K562 (cell line): ENCODE measurements around the gene CEP78. TPM values are rescaled to one million over a fixed set of nuclear protein-coding genes. Genes with fewer than 3 reads are reported as not detected.

Source experiments
- ATAC-seq: fragments of 200-7000 bp; cut with Tn5 transposase; 3 replicates; pipeline ENCODE4 v1.9.1; 2020; ENCODE audit warnings: moderate library complexity
- BruUV-seq: library from RNA; stranded (reverse); fragments of 400-500 nt; replicated peaks from 2 replicates; lab custom pipeline; 2021; lab: Mats Ljungman, UMichigan
- CTCF ChIA-PET: fragments of 300-600 bp; formaldehyde crosslinking; extraction: SDS; loops from one replicate; lab custom pipeline; 2021; ENCODE audit warnings: low intra/inter-chr PET ratio; lab: Yijun Ruan, JAX
- POLR2A ChIA-PET: fragments of 300-600, 350-650 bp; sonication (Branson Sonifier 250); formaldehyde crosslinking; extraction: SDS; loops from one replicate; lab custom pipeline; 2021; ENCODE audit warnings: antibody characterized with exemption, inconsistent platforms; lab: Yijun Ruan, JAX
- DNase-seq, 4 experiments: peaks; one replicate each; pipeline versions ENCODE4 v3.0.0 to v3.0.0-alpha.2; 2011 to 2018; ENCODE audit warnings: low spot score in 3 of 4, mixed read lengths in 3 of 4; ENCODE audit errors: extremely low read depth in 1 of 4
- FAIRE-seq: peaks from 2 replicates; lab custom pipeline; 2011; peaks lifted over from hg19 to GRCh38; lab: Jason Lieb, UNC
- H2AFZ ChIP-seq: 2 replicates; pipeline ENCODE4 v1.6.0; 2011; ENCODE audit warnings: low read depth, low read length, control low read depth, inconsistent platforms
- H3K27ac ChIP-seq: fragments of 200-600 bp; 3 replicates; pipeline ENCODE4 v1.8.0; 2011; ENCODE audit warnings: low read depth, mild to moderate bottlenecking, control low read depth, inconsistent platforms, low read length, moderate library complexity, mixed read lengths; ENCODE audit errors: extremely low read depth
- H3K27me3 ChIP-seq, 2 experiments: fragments of 300-600 bp in 1 of 2; 2 replicates in 1 of 2; 3 replicates in 1 of 2; pipeline versions ENCODE4 v1.6.0 to v1.8.0; 2011; ENCODE audit warnings: inconsistent platforms in 2 of 2, low read length in 2 of 2, mild to moderate bottlenecking in 1 of 2, mixed read lengths in 1 of 2, moderate library complexity in 1 of 2; ENCODE audit not compliant: control insufficient read depth in 2 of 2, insufficient read depth in 2 of 2
- H3K36me3 ChIP-seq: fragments of 300-600 bp; 3 replicates; pipeline ENCODE4 v1.8.0; 2011; ENCODE audit warnings: mild to moderate bottlenecking, low read length, inconsistent platforms; ENCODE audit not compliant: control insufficient read depth, insufficient read depth
- H3K4me1 ChIP-seq, 2 experiments: fragments of 200-600 bp in 1 of 2; replicated peaks in 1 of 2; 2 replicates in 1 of 2; 3 replicates in 1 of 2; pipeline versions ENCODE4 v1.5.1 to v1.8.0; 2011; ENCODE audit warnings: inconsistent platforms in 2 of 2, low read length in 2 of 2, mild to moderate bottlenecking in 1 of 2, mixed read lengths in 1 of 2, moderate library complexity in 1 of 2; ENCODE audit not compliant: control insufficient read depth in 2 of 2, insufficient read depth in 2 of 2
- H3K4me2 ChIP-seq: 2 replicates; pipeline ENCODE4 v1.6.1; 2011; ENCODE audit warnings: low read length, control low read depth, inconsistent platforms, mixed read lengths; ENCODE audit not compliant: insufficient read depth
- H3K4me3 ChIP-seq: fragments of 200-600 bp; sonication (generic), shearing (Covaris generic); 2 replicates; pipeline ENCODE4 v1.5.1; 2016; ENCODE audit warnings: control low read depth, inconsistent platforms
- H3K79me2 ChIP-seq: fragments of 200-600 bp; 3 replicates; pipeline ENCODE4 v1.8.0; 2011; ENCODE audit warnings: low read length, inconsistent platforms; ENCODE audit not compliant: control insufficient read depth, insufficient read depth
- H3K9ac ChIP-seq, 2 experiments: 2 replicates each; pipeline versions ENCODE4 v1.6.0 to v1.6.1; 2011; ENCODE audit warnings: low read depth in 2 of 2, low read length in 2 of 2, control low read depth in 1 of 2, inconsistent platforms in 1 of 2, mild to moderate bottlenecking in 1 of 2, mixed read lengths in 1 of 2; ENCODE audit not compliant: insufficient read depth in 1 of 2
- H3K9me1 ChIP-seq: one replicate; pipeline ENCODE4 v1.6.0; 2011; ENCODE audit warnings: inconsistent platforms, mild to moderate bottlenecking, low read length, moderate library complexity; ENCODE audit not compliant: control insufficient read depth, insufficient read depth
- H3K9me3 ChIP-seq: replicated peaks from 2 replicates; pipeline ENCODE4 v1.5.1; 2011; ENCODE audit warnings: low read depth, low read length, inconsistent platforms; ENCODE audit not compliant: control insufficient read depth, insufficient read depth
- H4K20me1 ChIP-seq: replicated peaks from 2 replicates; pipeline ENCODE4 v1.6.1; 2011; ENCODE audit warnings: low read length, inconsistent platforms, mixed read lengths; ENCODE audit not compliant: control insufficient read depth, insufficient read depth
- CEBPB ChIP-seq: fragments of 450-650 bp; IDR thresholded peaks from 2 replicates; pipeline ENCODE4 v1.6.1; 2016; ENCODE audit warnings: missing genetic modification characterization, missing compliant biosample characterization
- CHD1 ChIP-seq: fragments of 200-600 bp; sonication (generic); IDR thresholded peaks from one replicate; pipeline ENCODE4 v1.6.1; 2012; ENCODE audit warnings: mild to moderate bottlenecking, moderate library complexity, low read length, inconsistent platforms
- CREB1 ChIP-seq, 2 experiments: sonication (generic) in 1 of 2; formaldehyde crosslinking in 1 of 2; IDR thresholded peaks; 2 replicates each; pipeline versions ENCODE4 v1.6.1 to v1.8.0; 2012 to 2022; ENCODE audit warnings: inconsistent platforms in 1 of 2, mild to moderate bottlenecking in 1 of 2, missing genetic modification reagents in 1 of 2, moderate library complexity in 1 of 2
- CTBP1 ChIP-seq: fragments of 450-650 bp; IDR thresholded peaks from 2 replicates; pipeline ENCODE4 v1.6.1; 2016; ENCODE audit warnings: borderline replicate concordance
- DMBX1 ChIP-seq: fragments of 250-450 bp; sonication (Bioruptor Pico); IDR thresholded peaks from 2 replicates; pipeline ENCODE4 v1.8.0; 2022; ENCODE audit warnings: inconsistent platforms, mild to moderate bottlenecking, moderate library complexity, borderline replicate concordance
- KDM2B ChIP-seq: fragments of 250-450 bp; sonication (Bioruptor Pico); IDR thresholded peaks from 2 replicates; pipeline ENCODE4 v1.8.0; 2021; ENCODE audit warnings: mild to moderate bottlenecking, moderate library complexity
- NUFIP1 ChIP-seq: fragments of 450-650 bp; IDR thresholded peaks from 2 replicates; pipeline ENCODE4 v1.6.1; 2018; ENCODE audit not compliant: partially characterized antibody
- RBM25 ChIP-seq: fragments of 200-400 bp; formaldehyde crosslinking; IDR thresholded peaks from 2 replicates; pipeline ENCODE4 v1.6.1; 2018; ENCODE audit warnings: low read length, low read depth, moderate library complexity; ENCODE audit not compliant: severe bottlenecking
- RCOR1 ChIP-seq, 2 experiments: IDR thresholded peaks; 2 replicates each; pipeline ENCODE4 v1.6.1; 2012; ENCODE audit warnings: low read depth in 2 of 2, low read length in 2 of 2, borderline replicate concordance in 1 of 2, improper control_type of control experiment in 1 of 2
- RFX7 ChIP-seq: fragments of 250-450 bp; sonication (Bioruptor Pico); IDR thresholded peaks from 2 replicates; pipeline ENCODE4 v1.5.1; 2021; ENCODE audit warnings: mild to moderate bottlenecking
- SP1 ChIP-seq: sonication (generic); formaldehyde crosslinking; IDR thresholded peaks from 2 replicates; pipeline ENCODE4 v1.8.1; 2022; ENCODE audit warnings: mild to moderate bottlenecking, missing genetic modification reagents
- SREBF2 ChIP-seq: sonication (generic); formaldehyde crosslinking; IDR thresholded peaks from 2 replicates; pipeline ENCODE4 v1.4.0; 2020; ENCODE audit warnings: mild to moderate bottlenecking, missing genetic modification reagents
- ZBTB26 ChIP-seq: fragments of 450-650 bp; formaldehyde crosslinking; IDR thresholded peaks from 2 replicates; pipeline ENCODE4 v1.4.0; 2022; ENCODE audit warnings: missing genetic modification characterization
- ZNF277 ChIP-seq: fragments of 250-450 bp; sonication (Bioruptor Pico); IDR thresholded peaks from 2 replicates; pipeline ENCODE4 v1.8.0; 2022; ENCODE audit warnings: inconsistent platforms, mild to moderate bottlenecking, moderate library complexity, borderline replicate concordance
- WGBS: fragments of 100-300 bp; shearing (Covaris generic); methylation state at CpG from one replicate; pipeline ENCODE4 v1.1.6; 2016; ENCODE audit warnings: low coverage, mixed read lengths; ENCODE audit not compliant: insufficient coverage; ENCODE audit errors: missing lambda C conversion rate; 5-methylcytosine and 5-hydroxymethylcytosine counted together
- in situ Hi-C: fragments of 300-500 bp; cut with MboI; formaldehyde crosslinking; loops from 4 replicates; pipeline ENCODE4 v1.15.0; 2018; ENCODE audit warnings: inconsistent platforms, mixed read lengths
- intact Hi-C: fragments of 100-400 bp; cut with micrococcal nuclease; formaldehyde crosslinking; loops from 2 replicates; pipeline ENCODE4 v1.14.2; 2022
- polyA plus RNA-seq, 8 experiments: library from polyadenylated mRNA; depleted of rRNA in 4 of 8; stranded (reverse) in 5 of 8; unstranded in 3 of 8; fragments of >200 nt; fragmentation: Nextera tagmentation in 2 of 8; fragmentation: Illumina TruSeq in 1 of 8; extraction: Ambion mirVana in 2 of 8; extraction: Trizol in 1 of 8; gene quantifications; 2 replicates each; pipeline versions ENCODE4 v1.2.1 to v1.2.3, GENCODE V29; 2011 to 2014; ENCODE audit warnings: inconsistent platforms in 1 of 8, missing spikeins in 1 of 8
- total RNA-seq, 7 experiments: library from RNA; depleted of rRNA in 6 of 7; stranded (reverse); fragments of >200 nt in 6 of 7; fragmentation: Illumina TruSeq in 2 of 7; extraction: Trizol in 2 of 7; gene quantifications; 2 replicates each; pipeline versions ENCODE4 v1.2.1 to v1.2.3, GENCODE V29; 2011 to 2021; ENCODE audit warnings: low replicate concordance in 1 of 7
- TF ChIP-seq, protein P1 (sequence below): fragments of 250-450 bp; sonication (Bioruptor Pico); IDR thresholded peaks from 2 replicates; pipeline ENCODE4 v1.8.0; 2021; ENCODE audit warnings: borderline replicate concordance, mild to moderate bottlenecking, moderate library complexity; ENCODE audit not compliant: poor library complexity, severe bottlenecking
- TF ChIP-seq, protein P2 (sequence below), 2 experiments: fragments of 200-800 bp in 1 of 2; sonication (Bioruptor generic) in 1 of 2; sonication (generic) in 1 of 2; formaldehyde crosslinking in 1 of 2; IDR thresholded peaks in 1 of 2; conservative IDR thresholded peaks in 1 of 2; 2 replicates each; pipeline versions ENCODE4 v1.5.0 to v1.6.1; 2016 to 2020; ENCODE audit warnings: missing compliant biosample characterization in 1 of 2, missing genetic modification characterization in 1 of 2, missing genetic modification reagents in 1 of 2

Gene CEP78
- total and polyA plus RNA-seq, 9 of the 15 experiments (the other 6 are each of a cell fraction or from before 2014, with no cell fraction given) = 3.5 to 26.0 (median 21.5) TPM

GRCh38 chr9:78196258-78196657 is 39.6 kb upstream of the CEP78 start:
- H3K4me3 ChIP-seq = no peak overlapping the region
- no peaks in the 10 kb centered on the region for H4K20me1 ChIP-seq
- H3K4me1 ChIP-seq = no peaks in the 10 kb centered on the region
- no peaks in the 10 kb centered on the region for H3K36me3 ChIP-seq
- H3K4me2 ChIP-seq = no peak overlapping the region
- H3K27ac ChIP-seq = no peak overlapping the region
- no peaks in the 10 kb centered on the region for H3K79me2 ChIP-seq
- FAIRE-seq (no peak), ATAC-seq (no peak)
- no peak overlapping the region for H2AFZ ChIP-seq
- H3K9me1 ChIP-seq = no peaks in the 10 kb centered on the region
- CTCF ChIA-PET = no interaction called here
- TF ChIP-seq SREBF2 (CRISPR knock-in tag) (no peak), ZBTB26 (CRISPR knock-in tag) (no peak), RFX7 (CRISPR knock-in tag) (no peak), ZNF277 (CRISPR knock-in tag) (no peak), CHD1 (no peak), RCOR1 (IDR thresholded peaks at IDR 0.05; ENCODE audit: borderline replicate concordance in 1 of 2, low read depth in 2 of 2, low read length in 2 of 2) (no peak), KDM2B (CRISPR knock-in tag) (no peak), CREB1 (IDR thresholded peaks at IDR 0.05) (no peak), CREB1 (CRISPR knock-in tag; IDR thresholded peaks at IDR 0.05) (no peak), CTBP1 (no peak), RBM25 (no peak), CEBPB (no peak), NUFIP1 (no peak), DMBX1 (no peak), SP1 (no peak)
- TF ChIP-seq, protein P1, sequence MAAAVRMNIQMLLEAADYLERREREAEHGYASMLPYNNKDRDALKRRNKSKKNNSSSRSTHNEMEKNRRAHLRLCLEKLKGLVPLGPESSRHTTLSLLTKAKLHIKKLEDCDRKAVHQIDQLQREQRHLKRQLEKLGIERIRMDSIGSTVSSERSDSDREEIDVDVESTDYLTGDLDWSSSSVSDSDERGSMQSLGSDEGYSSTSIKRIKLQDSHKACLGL = no peak
- TF ChIP-seq, protein P2, sequence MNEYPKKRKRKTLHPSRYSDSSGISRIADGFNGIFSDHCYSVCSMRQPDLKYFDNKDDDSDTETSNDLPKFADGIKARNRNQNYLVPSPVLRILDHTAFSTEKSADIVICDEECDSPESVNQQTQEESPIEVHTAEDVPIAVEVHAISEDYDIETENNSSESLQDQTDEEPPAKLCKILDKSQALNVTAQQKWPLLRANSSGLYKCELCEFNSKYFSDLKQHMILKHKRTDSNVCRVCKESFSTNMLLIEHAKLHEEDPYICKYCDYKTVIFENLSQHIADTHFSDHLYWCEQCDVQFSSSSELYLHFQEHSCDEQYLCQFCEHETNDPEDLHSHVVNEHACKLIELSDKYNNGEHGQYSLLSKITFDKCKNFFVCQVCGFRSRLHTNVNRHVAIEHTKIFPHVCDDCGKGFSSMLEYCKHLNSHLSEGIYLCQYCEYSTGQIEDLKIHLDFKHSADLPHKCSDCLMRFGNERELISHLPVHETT (CRISPR knock-in tag; conservative IDR thresholded peaks at IDR 0.05 in 1 of 2, IDR thresholded peaks at IDR 0.05 in 1 of 2) = no peak
- TF ChIP-seq, all 486 proteins: peak for 0
- H3K9me3 ChIP-seq = no peaks in the 10 kb centered on the region
- WGBS = 0% methylated on average over 1 of the region's 1 CpG
- in situ Hi-C loops (no loop called here), intact Hi-C loops (no loop called here)
- no peak overlapping the region for H3K9ac ChIP-seq
- no peak for DNase-seq
- no peaks in the 10 kb centered on the region for H3K27me3 ChIP-seq
- no TSS peak for BruUV-seq
- POLR2A ChIA-PET = no interaction called here
